ENCODE data around the gene CAMKK1.

Gene CAMKK1

DNA sequence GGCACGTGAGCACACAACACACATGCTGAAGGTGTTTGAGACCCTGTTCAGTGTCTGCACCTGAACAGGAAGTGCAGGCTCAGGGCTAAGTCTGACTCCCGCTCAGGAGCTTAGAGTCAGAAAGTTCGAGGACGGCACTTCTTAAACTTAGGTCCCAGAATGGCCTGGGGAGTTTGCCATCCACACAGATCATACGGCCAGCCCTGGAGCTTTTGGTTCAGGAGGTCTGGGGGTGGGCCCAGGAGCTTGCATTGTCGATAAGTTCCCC, 4.0 kb upstream of the CAMKK1 start:
- TF ChIP-seq FOXP2 (optimal IDR thresholded peaks at IDR 0.05; ENCODE audit: borderline replicate concordance, extremely low read depth, extremely low read length, insufficient read depth) (no peak), TAF1 (IDR thresholded peaks at IDR 0.05; ENCODE audit: borderline replicate concordance, insufficient read depth, low read length) (no peak), SIN3A (IDR thresholded peaks at IDR 0.05; ENCODE audit: borderline replicate concordance, insufficient read depth, low read length) (no peak), POLR2AphosphoS5 (IDR thresholded peaks at IDR 0.05; ENCODE audit: low read depth, low read length) (no peak)
- TF ChIP-seq, protein P1, sequence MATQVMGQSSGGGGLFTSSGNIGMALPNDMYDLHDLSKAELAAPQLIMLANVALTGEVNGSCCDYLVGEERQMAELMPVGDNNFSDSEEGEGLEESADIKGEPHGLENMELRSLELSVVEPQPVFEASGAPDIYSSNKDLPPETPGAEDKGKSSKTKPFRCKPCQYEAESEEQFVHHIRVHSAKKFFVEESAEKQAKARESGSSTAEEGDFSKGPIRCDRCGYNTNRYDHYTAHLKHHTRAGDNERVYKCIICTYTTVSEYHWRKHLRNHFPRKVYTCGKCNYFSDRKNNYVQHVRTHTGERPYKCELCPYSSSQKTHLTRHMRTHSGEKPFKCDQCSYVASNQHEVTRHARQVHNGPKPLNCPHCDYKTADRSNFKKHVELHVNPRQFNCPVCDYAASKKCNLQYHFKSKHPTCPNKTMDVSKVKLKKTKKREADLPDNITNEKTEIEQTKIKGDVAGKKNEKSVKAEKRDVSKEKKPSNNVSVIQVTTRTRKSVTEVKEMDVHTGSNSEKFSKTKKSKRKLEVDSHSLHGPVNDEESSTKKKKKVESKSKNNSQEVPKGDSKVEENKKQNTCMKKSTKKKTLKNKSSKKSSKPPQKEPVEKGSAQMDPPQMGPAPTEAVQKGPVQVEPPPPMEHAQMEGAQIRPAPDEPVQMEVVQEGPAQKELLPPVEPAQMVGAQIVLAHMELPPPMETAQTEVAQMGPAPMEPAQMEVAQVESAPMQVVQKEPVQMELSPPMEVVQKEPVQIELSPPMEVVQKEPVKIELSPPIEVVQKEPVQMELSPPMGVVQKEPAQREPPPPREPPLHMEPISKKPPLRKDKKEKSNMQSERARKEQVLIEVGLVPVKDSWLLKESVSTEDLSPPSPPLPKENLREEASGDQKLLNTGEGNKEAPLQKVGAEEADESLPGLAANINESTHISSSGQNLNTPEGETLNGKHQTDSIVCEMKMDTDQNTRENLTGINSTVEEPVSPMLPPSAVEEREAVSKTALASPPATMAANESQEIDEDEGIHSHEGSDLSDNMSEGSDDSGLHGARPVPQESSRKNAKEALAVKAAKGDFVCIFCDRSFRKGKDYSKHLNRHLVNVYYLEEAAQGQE (IDR thresholded peaks at IDR 0.05; ENCODE audit: insufficient read depth in 1 of 2, low read depth in 2 of 2, low read length in 2 of 2), result no peak

DNA sequence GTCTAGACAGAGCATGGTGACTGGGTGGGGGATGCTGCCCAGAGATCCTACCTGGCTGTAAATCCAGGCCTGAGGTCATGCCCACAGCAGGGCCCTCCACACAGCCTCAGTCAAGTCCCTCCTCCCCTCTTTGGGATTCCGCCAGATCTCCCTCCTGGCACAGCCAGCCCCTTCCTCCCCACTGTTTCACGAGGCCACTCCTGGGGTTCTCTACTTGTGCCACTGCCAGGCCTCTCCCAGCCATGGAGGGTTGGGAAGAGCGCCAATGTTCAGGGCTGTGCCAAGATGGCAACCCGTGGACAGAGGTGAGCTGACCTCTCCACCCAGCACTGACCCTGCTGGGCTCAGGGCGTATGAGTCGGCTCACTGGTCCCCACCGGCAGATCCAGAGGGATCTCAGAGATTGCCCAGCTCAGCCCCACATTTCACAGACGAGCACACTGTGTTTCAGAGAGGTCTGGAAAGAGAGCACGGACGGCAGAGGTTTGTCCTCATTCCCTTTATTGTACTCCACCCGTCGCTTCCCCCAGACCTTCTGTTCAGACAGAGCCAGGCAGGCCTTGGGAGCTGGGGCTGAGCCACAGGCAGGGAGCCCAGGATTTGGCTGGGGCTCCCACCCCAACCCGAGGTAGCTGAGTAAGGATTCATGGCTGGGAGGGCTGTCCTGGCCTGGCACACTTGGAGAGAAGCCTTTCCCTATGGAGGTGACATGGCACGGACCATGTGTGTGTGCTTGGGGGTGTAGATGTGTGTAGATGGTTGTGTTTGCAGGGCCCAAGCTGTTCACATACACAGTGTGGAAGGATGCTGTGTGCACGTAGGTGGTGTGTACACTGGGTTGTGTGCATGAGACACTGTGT, 3.5 kb upstream of the CAMKK1 start:
- TF ChIP-seq SIN3A (IDR thresholded peaks at IDR 0.05; ENCODE audit: borderline replicate concordance, insufficient read depth, low read length), result no peak
- TF ChIP-seq, protein P1 (IDR thresholded peaks at IDR 0.05; ENCODE audit: insufficient read depth in 1 of 2, low read depth in 2 of 2, low read length in 2 of 2), result no peak
- no peak for TF ChIP-seq POLR2AphosphoS5 (IDR thresholded peaks at IDR 0.05; ENCODE audit: low read depth, low read length)
- no peak for TF ChIP-seq TAF1 (IDR thresholded peaks at IDR 0.05; ENCODE audit: borderline replicate concordance, insufficient read depth, low read length)
- no peak for TF ChIP-seq FOXP2 (optimal IDR thresholded peaks at IDR 0.05; ENCODE audit: borderline replicate concordance, extremely low read depth, extremely low read length, insufficient read depth)

DNA sequence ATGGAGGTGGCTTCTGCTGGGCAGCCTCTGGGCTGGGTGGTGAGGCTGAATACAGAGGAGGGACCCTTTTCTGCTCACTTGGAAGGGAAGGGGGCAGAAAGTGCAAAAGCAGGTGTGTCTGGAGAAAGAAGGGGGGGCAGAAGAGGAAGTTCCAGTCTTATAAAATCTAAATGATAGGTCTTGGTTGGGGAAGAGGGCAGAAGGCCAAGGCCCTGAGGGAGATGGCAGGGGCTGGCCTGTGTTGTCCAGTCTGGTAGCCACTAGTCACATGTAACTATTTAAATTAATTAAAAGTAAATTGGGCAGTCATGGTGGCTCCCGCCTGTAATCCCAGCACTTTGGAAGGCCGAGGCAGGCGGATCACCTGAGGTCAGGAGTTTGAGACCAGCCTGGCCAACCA, 2.5 kb upstream of the CAMKK1 start:
- TF ChIP-seq POLR2AphosphoS5 (IDR thresholded peaks at IDR 0.05; ENCODE audit: low read depth, low read length) (no peak), FOXP2 (optimal IDR thresholded peaks at IDR 0.05; ENCODE audit: borderline replicate concordance, extremely low read depth, extremely low read length, insufficient read depth) (no peak), SIN3A (IDR thresholded peaks at IDR 0.05; ENCODE audit: borderline replicate concordance, insufficient read depth, low read length) (no peak), TAF1 (IDR thresholded peaks at IDR 0.05; ENCODE audit: borderline replicate concordance, insufficient read depth, low read length) (no peak)

DNA sequence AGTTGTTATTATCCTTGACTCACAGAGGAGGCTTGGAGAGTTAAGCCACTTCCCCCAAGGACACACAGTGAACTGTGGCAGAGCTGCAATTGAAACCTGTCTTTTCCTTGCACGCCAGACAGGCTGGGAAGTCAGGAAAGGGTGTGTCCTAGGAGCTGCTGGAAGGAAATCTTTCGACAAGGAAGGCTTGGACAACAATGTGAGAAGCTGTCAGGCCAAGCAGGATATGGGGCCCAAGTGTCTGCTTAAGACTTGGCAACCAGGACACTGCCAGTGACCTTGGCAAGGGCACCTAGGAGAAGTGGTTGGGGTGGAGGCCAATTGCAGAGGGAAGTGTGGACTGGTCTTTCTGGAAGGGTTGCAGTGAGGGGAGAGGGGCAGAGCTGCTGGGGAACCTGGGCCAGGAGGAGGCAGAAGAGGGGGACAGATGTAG, 2.1 kb upstream of the CAMKK1 start:
- no peak for TF ChIP-seq TAF1 (IDR thresholded peaks at IDR 0.05; ENCODE audit: borderline replicate concordance, insufficient read depth, low read length)
- peak; percentile 71; the same call in 1 of the 2 replicates for TF ChIP-seq SIN3A (IDR thresholded peaks at IDR 0.05; ENCODE audit: borderline replicate concordance, insufficient read depth, low read length)
- no peak; the same call in 1 of the 2 replicates for TF ChIP-seq POLR2AphosphoS5 (IDR thresholded peaks at IDR 0.05; ENCODE audit: low read depth, low read length)
- TF ChIP-seq FOXP2 (optimal IDR thresholded peaks at IDR 0.05; ENCODE audit: borderline replicate concordance, extremely low read depth, extremely low read length, insufficient read depth), result no peak
- TF ChIP-seq, protein P1 (IDR thresholded peaks at IDR 0.05; ENCODE audit: insufficient read depth in 1 of 2, low read depth in 2 of 2, low read length in 2 of 2), result peak in 1 of 2 experiments; percentile 33; a peak in 1 of 4 replicates

DNA sequence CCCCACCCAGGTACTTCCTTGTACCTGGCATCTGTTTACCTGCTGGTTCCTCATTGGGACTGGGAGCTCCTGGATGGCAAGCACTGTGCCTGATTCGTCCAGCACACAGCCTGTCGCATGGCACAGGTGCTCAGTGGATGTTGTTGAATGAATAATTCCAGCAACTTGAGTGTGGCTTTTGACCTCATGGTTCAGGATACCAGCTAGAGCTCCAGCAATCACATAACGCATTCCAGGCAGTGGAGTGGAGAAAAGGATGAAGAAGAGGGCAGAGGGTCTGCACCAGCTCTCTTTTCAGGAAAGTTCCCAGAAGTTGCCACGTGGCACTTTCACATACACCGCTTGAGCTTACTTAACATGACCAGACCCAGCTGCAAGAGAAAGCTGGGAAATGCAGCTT, 1.3 kb upstream of the CAMKK1 start:
- TF ChIP-seq POLR2AphosphoS5 (IDR thresholded peaks at IDR 0.05; ENCODE audit: low read depth, low read length) (no peak), SIN3A (IDR thresholded peaks at IDR 0.05; ENCODE audit: borderline replicate concordance, insufficient read depth, low read length) (no peak), FOXP2 (optimal IDR thresholded peaks at IDR 0.05; ENCODE audit: borderline replicate concordance, extremely low read depth, extremely low read length, insufficient read depth) (no peak), TAF1 (IDR thresholded peaks at IDR 0.05; ENCODE audit: borderline replicate concordance, insufficient read depth, low read length) (no peak)
- TF ChIP-seq, protein P1 (IDR thresholded peaks at IDR 0.05; ENCODE audit: insufficient read depth in 1 of 2, low read depth in 2 of 2, low read length in 2 of 2), result no peak
